Endodermal cell (in vitro differentiated cells): ENCODE results near the gene OGFR. TPM values are rescaled to one million over a fixed set of nuclear protein-coding genes. Genes with fewer than 3 reads are reported as not detected.

ENCODE experiments used
- DNase-seq: peaks from one replicate; pipeline ENCODE4 v3.0.0-alpha.2; 2017
- H3K27ac ChIP-seq: 2 replicates; pipeline ENCODE4 v1.5.1; 2013; ENCODE audit warnings: mild to moderate bottlenecking, low read depth, low read length, moderate library complexity
- H3K27me3 ChIP-seq: 2 replicates; pipeline ENCODE4 v1.6.1; 2013; ENCODE audit warnings: mild to moderate bottlenecking, low read length, moderate library complexity; ENCODE audit not compliant: insufficient read depth, control insufficient read depth, poor library complexity, severe bottlenecking
- H3K36me3 ChIP-seq: 2 replicates; pipeline ENCODE4 v1.7.0; 2013; ENCODE audit warnings: mild to moderate bottlenecking, low read length, moderate library complexity; ENCODE audit not compliant: control insufficient read depth, insufficient read depth
- H3K4me1 ChIP-seq: one replicate; pipeline ENCODE4 v1.7.0; 2013; ENCODE audit warnings: low read length; ENCODE audit not compliant: control insufficient read depth, insufficient read depth
- H3K4me3 ChIP-seq: 2 replicates; pipeline ENCODE4 v1.5.1; 2013; ENCODE audit warnings: mild to moderate bottlenecking, low read length, moderate library complexity
- H3K9ac ChIP-seq: 2 replicates; pipeline ENCODE4 v1.6.1; 2013; ENCODE audit warnings: mild to moderate bottlenecking, low read length, moderate library complexity; ENCODE audit not compliant: poor library complexity, severe bottlenecking; ENCODE audit errors: extremely low read depth
- H3K9me3 ChIP-seq: 2 replicates; pipeline ENCODE4 v1.6.1; 2013; ENCODE audit warnings: mild to moderate bottlenecking, low read length, moderate library complexity; ENCODE audit not compliant: control insufficient read depth
- H3K27ac Mint-ChIP-seq: 2 replicates; pipeline ENCODE4 v1.8.0; 2020; ENCODE audit warnings: mixed read lengths
- H3K27me3 Mint-ChIP-seq: 2 replicates; pipeline ENCODE4 v1.8.0; 2021; ENCODE audit warnings: mild to moderate bottlenecking, mixed read lengths; ENCODE audit not compliant: insufficient read depth
- H3K36me3 Mint-ChIP-seq: 2 replicates; pipeline ENCODE4 v1.8.0; 2020; ENCODE audit warnings: low read depth, mixed read lengths
- H3K4me1 Mint-ChIP-seq: 2 replicates; pipeline ENCODE4 v1.8.0; 2020; ENCODE audit warnings: mixed read lengths
- H3K4me3 Mint-ChIP-seq: 2 replicates; pipeline ENCODE4 v1.8.0; 2020; ENCODE audit warnings: mild to moderate bottlenecking, moderate library complexity, mixed read lengths
- H3K9me3 Mint-ChIP-seq: 2 replicates; pipeline ENCODE4 v1.8.0; 2020; ENCODE audit warnings: mild to moderate bottlenecking, mixed read lengths
- CTCF ChIP-seq: fragments of 200-600 bp; sonication (generic); conservative IDR thresholded peaks from 2 replicates; pipeline ENCODE4 v1.5.0; 2021; ENCODE audit warnings: antibody characterized with exemption, mild to moderate bottlenecking
- WGBS, 2 experiments: methylation state at CpG; one replicate each; pipeline versions ENCODE4 v1.1.5 to v1.1.7; 2013; ENCODE audit warnings: missing lambda C conversion rate in 2 of 2, mixed read lengths in 1 of 2; ENCODE audit not compliant: insufficient coverage in 1 of 2, insufficient read length in 1 of 2; 5-methylcytosine and 5-hydroxymethylcytosine counted together
- total RNA-seq, 2 donors: library from RNA; stranded (reverse); fragmentation: NEBNext Ultra II Directional in 1 of 2; extraction: Animal tissue kit (Norgen Biotek cat#: 25700) in 1 of 2; gene quantifications; 2 replicates in 1 of 2; 3 replicates in 1 of 2; pipeline ENCODE4 v1.2.1, GENCODE V29; 2021

OGFR gene
- total RNA-seq, 2 donors from 2014 or later: 28.1 to 28.5 TPM

- Mint-ChIP-seq H3K9me3 (no peaks in the 10 kb centered on the region), H3K4me1 (peaks cover 12% of the 10 kb centered on the region), H3K4me3 (no peak overlapping the region), H3K27ac (peak overlapping the region; percentile 21), H3K36me3 (peaks cover 17% of the 10 kb centered on the region), H3K27me3 (no peaks in the 10 kb centered on the region)
- 91 to 95% methylated on average over 9 to 14 of the region's 14 CpGs for WGBS, 2 experiments
- Histone ChIP-seq H3K9ac (no peak overlapping the region), H3K27ac (no peak overlapping the region), H3K9me3 (no peaks in the 10 kb centered on the region), H3K4me3 (no peak overlapping the region), H3K36me3 (peaks cover 52% of the 10 kb centered on the region), H3K27me3 (no peaks in the 10 kb centered on the region), H3K4me1 (no peaks in the 10 kb centered on the region)
- peak; percentile 52 for DNase-seq
- no peak for TF ChIP-seq CTCF
These were observed 28.3 kb downstream of the OGFR start for GRCh38 chr20:62832951-62833391.

GRCh38 chr20:62834967-62835730 lies 30.5 kb downstream of the OGFR start:
- no peaks in the 10 kb centered on the region for H3K27me3 Mint-ChIP-seq
- H3K36me3 Mint-ChIP-seq: peaks cover 32% of the 10 kb centered on the region
- H3K4me1 ChIP-seq: no peaks in the 10 kb centered on the region
- H3K9ac ChIP-seq: no peak overlapping the region
- TF ChIP-seq CTCF: no peak
- no peaks in the 10 kb centered on the region for H3K9me3 Mint-ChIP-seq
- no peak for DNase-seq
- no peak overlapping the region for H3K27ac Mint-ChIP-seq
- H3K4me3 Mint-ChIP-seq: no peak overlapping the region
- no peak overlapping the region for H3K27ac ChIP-seq
- no peaks in the 10 kb centered on the region for H3K27me3 ChIP-seq
- H3K36me3 ChIP-seq: peaks cover 51% of the 10 kb centered on the region
- no peak overlapping the region for H3K4me3 ChIP-seq
- H3K4me1 Mint-ChIP-seq: peaks cover 12% of the 10 kb centered on the region
- H3K9me3 ChIP-seq: no peaks in the 10 kb centered on the region
- 90 to 94% methylated on average over 19 to 24 of the region's 24 CpGs for WGBS, 2 experiments

- Histone ChIP-seq H3K9me3 (no peaks in the 10 kb centered on the region), H3K4me1 (no peaks in the 10 kb centered on the region), H3K4me3 (no peak overlapping the region), H3K9ac (no peak overlapping the region), H3K27ac (no peak overlapping the region), H3K27me3 (no peaks in the 10 kb centered on the region), H3K36me3 (peaks cover 51% of the 10 kb centered on the region)
- H3K27ac Mint-ChIP-seq: no peak overlapping the region
- H3K4me3 Mint-ChIP-seq: no peak overlapping the region
- DNase-seq: no peak
- no peak for TF ChIP-seq CTCF
- H3K4me1 Mint-ChIP-seq: peaks cover 12% of the 10 kb centered on the region
- H3K36me3 Mint-ChIP-seq: peaks cover 32% of the 10 kb centered on the region
- no peaks in the 10 kb centered on the region for H3K9me3 Mint-ChIP-seq
- WGBS, 2 experiments: 91 to 98% methylated on average over 38 to 52 of the region's 52 CpGs
- H3K27me3 Mint-ChIP-seq: no peaks in the 10 kb centered on the region
These were observed 31.6 kb downstream of the OGFR start for GRCh38 chr20:62835931-62836861.
